ENCODE results near the gene CACNA2D1. TPM values are rescaled to one million over a fixed set of nuclear protein-coding genes. Genes with fewer than 3 reads are reported as not detected.

The CACNA2D1 gene
- total RNA-seq, 1 donor from 2014 or later: 20.7 TPM

DNA sequence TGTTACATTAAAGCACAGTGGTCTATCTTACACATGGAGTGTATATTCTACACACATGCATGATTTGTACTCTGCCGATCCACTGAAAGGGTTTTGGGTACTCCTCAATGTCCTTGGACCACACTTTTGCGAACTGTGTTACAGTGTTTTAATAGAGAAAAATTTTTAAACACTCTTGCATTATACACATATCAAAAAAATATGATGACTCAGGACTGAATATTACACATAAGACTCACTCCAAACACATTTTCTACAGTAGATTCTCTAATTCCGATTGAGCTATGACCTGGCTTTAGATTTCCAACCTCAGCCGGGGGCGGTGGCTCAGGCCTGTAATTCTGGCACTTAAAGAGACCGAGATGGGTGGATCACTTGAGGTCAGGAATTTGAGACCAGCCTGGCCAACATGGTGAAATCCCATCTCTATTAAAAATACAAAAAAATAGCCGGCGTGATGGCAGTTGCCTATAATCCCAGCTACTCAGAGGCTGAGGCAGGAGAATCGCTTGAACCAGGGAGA is 222.4 kb downstream of the CACNA2D1 start:
- TF ChIP-seq, protein P1, sequence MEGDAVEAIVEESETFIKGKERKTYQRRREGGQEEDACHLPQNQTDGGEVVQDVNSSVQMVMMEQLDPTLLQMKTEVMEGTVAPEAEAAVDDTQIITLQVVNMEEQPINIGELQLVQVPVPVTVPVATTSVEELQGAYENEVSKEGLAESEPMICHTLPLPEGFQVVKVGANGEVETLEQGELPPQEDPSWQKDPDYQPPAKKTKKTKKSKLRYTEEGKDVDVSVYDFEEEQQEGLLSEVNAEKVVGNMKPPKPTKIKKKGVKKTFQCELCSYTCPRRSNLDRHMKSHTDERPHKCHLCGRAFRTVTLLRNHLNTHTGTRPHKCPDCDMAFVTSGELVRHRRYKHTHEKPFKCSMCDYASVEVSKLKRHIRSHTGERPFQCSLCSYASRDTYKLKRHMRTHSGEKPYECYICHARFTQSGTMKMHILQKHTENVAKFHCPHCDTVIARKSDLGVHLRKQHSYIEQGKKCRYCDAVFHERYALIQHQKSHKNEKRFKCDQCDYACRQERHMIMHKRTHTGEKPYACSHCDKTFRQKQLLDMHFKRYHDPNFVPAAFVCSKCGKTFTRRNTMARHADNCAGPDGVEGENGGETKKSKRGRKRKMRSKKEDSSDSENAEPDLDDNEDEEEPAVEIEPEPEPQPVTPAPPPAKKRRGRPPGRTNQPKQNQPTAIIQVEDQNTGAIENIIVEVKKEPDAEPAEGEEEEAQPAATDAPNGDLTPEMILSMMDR (IDR thresholded peaks at IDR 0.05; ENCODE audit: unreplicated experiment): no peak
- Mint-ChIP-seq H3K9me3 (ENCODE audit: unreplicated experiment) (no peaks in the 10 kb centered on the region), H3K4me1 (ENCODE audit: unreplicated experiment) (no peaks in the 10 kb centered on the region)

DNA sequence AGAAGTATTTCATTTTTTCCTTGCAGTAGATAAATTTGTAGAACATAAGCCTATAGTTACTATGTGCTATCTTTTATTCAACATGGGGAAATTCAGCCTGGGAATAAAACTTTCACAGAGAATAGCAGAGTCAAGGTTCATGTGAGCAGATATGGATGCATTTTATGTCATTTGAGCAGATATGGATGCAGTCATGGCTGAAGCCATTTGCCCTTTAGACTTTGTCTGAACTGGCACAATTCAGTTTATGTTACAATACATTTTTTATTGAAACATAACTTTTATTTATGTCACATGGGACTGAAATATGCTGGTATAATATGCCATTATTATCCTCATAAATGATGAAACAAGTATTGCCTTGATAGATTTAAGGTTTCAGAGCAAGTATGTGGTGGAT is 231.1 kb downstream of the CACNA2D1 start:
- Mint-ChIP-seq H3K27ac (ENCODE audit: unreplicated experiment) (no peak overlapping the region), H3K27me3 (ENCODE audit: unreplicated experiment) (no peaks in the 10 kb centered on the region), H3K36me3 (ENCODE audit: low read depth, unreplicated experiment) (no peaks in the 10 kb centered on the region), H3K4me1 (ENCODE audit: unreplicated experiment) (no peaks in the 10 kb centered on the region), H3K9me3 (ENCODE audit: unreplicated experiment) (no peaks in the 10 kb centered on the region), H3K4me3 (ENCODE audit: unreplicated experiment) (no peak overlapping the region)
- no peak for DNase-seq (ENCODE audit: low spot score)
- TF ChIP-seq, protein P1 (IDR thresholded peaks at IDR 0.05; ENCODE audit: unreplicated experiment): no peak

More for the DNA sequence above, 222.4 kb downstream of the CACNA2D1 start:
- no peaks in the 10 kb centered on the region for H3K27me3 Mint-ChIP-seq (ENCODE audit: unreplicated experiment)
- no peaks in the 10 kb centered on the region for H3K36me3 Mint-ChIP-seq (ENCODE audit: low read depth, unreplicated experiment)
- no peak overlapping the region for H3K4me3 Mint-ChIP-seq (ENCODE audit: unreplicated experiment)
- no peak for DNase-seq (ENCODE audit: low spot score)
- H3K27ac Mint-ChIP-seq (ENCODE audit: unreplicated experiment): no peak overlapping the region

DNA sequence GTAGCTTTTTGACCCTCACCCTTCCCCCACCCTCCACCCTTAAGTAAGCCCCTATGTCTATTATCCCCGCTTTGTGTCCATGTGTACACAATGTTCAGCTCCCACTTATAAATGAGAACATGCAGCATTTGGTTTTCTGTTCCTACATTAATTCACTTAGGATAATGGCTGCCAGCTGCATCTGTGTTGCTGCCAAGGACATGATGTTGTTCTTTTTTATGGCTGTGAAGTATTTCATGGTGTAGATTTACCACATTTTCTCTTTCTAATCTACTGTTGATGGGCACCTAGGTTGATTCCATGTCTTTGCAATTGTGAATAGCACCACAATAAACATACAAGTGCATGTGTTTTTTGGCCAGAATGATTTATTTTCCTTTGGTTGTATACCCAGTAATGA is 232.2 kb downstream of the CACNA2D1 start:
- H3K4me3 Mint-ChIP-seq (ENCODE audit: unreplicated experiment): no peak overlapping the region
- no peak overlapping the region for H3K27ac Mint-ChIP-seq (ENCODE audit: unreplicated experiment)
- no peaks in the 10 kb centered on the region for H3K36me3 Mint-ChIP-seq (ENCODE audit: low read depth, unreplicated experiment)
- no peak for DNase-seq (ENCODE audit: low spot score)
- TF ChIP-seq, protein P1 (IDR thresholded peaks at IDR 0.05; ENCODE audit: unreplicated experiment): no peak
- H3K9me3 Mint-ChIP-seq (ENCODE audit: unreplicated experiment): no peaks in the 10 kb centered on the region
- H3K4me1 Mint-ChIP-seq (ENCODE audit: unreplicated experiment): no peaks in the 10 kb centered on the region
- no peaks in the 10 kb centered on the region for H3K27me3 Mint-ChIP-seq (ENCODE audit: unreplicated experiment)

DNA sequence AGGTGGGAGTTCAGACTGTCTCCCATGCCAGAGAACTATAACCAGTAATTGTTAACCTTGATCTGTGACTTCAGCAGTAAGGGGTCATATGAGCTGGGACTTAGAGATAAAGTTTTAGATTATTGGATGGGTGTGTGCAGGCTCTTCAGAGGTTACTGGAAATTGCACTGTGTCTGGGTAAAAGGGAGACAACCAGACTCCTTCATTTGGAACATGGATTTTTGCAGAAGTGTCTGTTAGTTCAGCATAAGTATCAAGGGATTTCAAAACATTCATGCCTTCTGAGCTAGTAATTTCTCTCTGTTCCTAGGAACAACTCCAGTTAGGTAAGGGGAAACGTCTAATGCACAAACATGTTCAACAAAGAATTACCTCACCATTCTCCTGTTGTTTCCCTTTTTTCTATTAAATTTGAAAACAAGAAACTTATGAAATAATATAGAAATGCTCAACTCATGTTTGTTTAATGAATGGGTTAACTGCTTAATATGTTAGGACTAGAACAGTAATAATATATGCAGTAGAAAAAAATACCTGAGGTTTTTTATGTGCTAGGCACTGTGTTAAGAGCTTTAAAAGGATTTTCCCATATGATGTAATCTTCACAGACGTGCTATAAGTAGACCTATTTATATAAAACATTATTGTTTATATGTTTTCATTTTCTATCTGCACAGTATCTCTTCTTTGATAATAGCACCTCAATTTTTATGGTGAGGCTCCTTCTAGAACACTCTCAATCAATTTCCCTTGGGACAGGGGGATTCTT is 233.0 kb downstream of the CACNA2D1 start:
- no peak for DNase-seq (ENCODE audit: low spot score)
- TF ChIP-seq, protein P1 (IDR thresholded peaks at IDR 0.05; ENCODE audit: unreplicated experiment): no peak
- no peak overlapping the region for H3K27ac Mint-ChIP-seq (ENCODE audit: unreplicated experiment)

DNA sequence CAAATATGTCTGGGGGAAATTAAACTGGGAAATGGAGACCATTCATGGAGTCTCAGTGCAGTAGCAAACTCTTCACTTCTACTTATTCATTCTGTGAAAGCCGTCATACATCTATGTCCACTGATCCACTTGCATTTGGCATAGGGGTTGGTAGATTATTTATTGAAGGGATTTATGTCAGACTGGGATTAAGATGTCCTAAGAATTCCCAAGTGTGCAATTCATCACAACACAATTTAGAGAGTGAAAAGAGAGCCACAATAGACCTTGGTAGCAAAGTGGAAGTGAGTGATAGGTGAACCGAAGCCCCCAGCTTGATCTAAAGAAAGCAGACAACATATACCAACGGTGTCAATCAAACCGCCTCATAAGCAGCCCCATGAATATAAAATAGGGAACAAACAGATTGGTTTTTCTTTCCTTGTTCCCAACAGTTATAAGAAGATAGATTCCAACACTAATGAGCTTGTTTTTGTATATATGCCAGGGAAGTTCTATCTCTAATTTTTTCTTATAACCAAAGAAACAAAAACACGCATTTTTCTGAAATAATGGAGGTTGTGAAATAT is 234.3 kb downstream of the CACNA2D1 start:
- no peaks in the 10 kb centered on the region for H3K9me3 Mint-ChIP-seq (ENCODE audit: unreplicated experiment)
- no peak overlapping the region for H3K27ac Mint-ChIP-seq (ENCODE audit: unreplicated experiment)
- H3K27me3 Mint-ChIP-seq (ENCODE audit: unreplicated experiment): no peaks in the 10 kb centered on the region
- TF ChIP-seq, protein P1 (IDR thresholded peaks at IDR 0.05; ENCODE audit: unreplicated experiment): no peak
- H3K4me3 Mint-ChIP-seq (ENCODE audit: unreplicated experiment): no peak overlapping the region
- H3K36me3 Mint-ChIP-seq (ENCODE audit: low read depth, unreplicated experiment): no peaks in the 10 kb centered on the region
- no peaks in the 10 kb centered on the region for H3K4me1 Mint-ChIP-seq (ENCODE audit: unreplicated experiment)
- DNase-seq (ENCODE audit: low spot score): no peak

More for the DNA sequence above, 233.0 kb downstream of the CACNA2D1 start:
- no peaks in the 10 kb centered on the region for H3K27me3 Mint-ChIP-seq (ENCODE audit: unreplicated experiment)
- H3K36me3 Mint-ChIP-seq (ENCODE audit: low read depth, unreplicated experiment): no peaks in the 10 kb centered on the region
- H3K4me3 Mint-ChIP-seq (ENCODE audit: unreplicated experiment): no peak overlapping the region
- no peaks in the 10 kb centered on the region for H3K4me1 Mint-ChIP-seq (ENCODE audit: unreplicated experiment)
- no peaks in the 10 kb centered on the region for H3K9me3 Mint-ChIP-seq (ENCODE audit: unreplicated experiment)

All from endothelial cell (in vitro differentiated cells).